ENCODE measurements around the gene PIMREG.

Gene PIMREG

GRCh38 chr17:6461792-6462524, 17.7 kb downstream of the PIMREG start:
- no peaks in the 10 kb centered on the region for H3K9me2 ChIP-seq (replicated peaks; ENCODE audit: control insufficient read depth, low read length)
- H3K27me3 ChIP-seq (ENCODE audit: control insufficient read depth, low read length) = no peaks in the 10 kb centered on the region
- no peak overlapping the region for H3K4me3 ChIP-seq (ENCODE audit: low read length)
- H4K20me1 ChIP-seq (ENCODE audit: control insufficient read depth, insufficient read depth, low read depth, low read length) = no peaks in the 10 kb centered on the region
- no peaks in the 10 kb centered on the region for H3K4me1 ChIP-seq (ENCODE audit: control insufficient read depth, low read length)
- no peaks in the 10 kb centered on the region for H3K79me2 ChIP-seq (ENCODE audit: control insufficient read depth, low read length)
- no peaks in the 10 kb centered on the region for H3F3A ChIP-seq (ENCODE audit: control insufficient read depth, insufficient read depth)
- H3K27ac ChIP-seq (ENCODE audit: low read depth, low read length) = no peak overlapping the region
- H3K9me3 ChIP-seq (ENCODE audit: control insufficient read depth, insufficient read depth, low read length) = no peaks in the 10 kb centered on the region
- no peak overlapping the region for H3K4me2 ChIP-seq (ENCODE audit: low read length)
- TF ChIP-seq, protein P1, sequence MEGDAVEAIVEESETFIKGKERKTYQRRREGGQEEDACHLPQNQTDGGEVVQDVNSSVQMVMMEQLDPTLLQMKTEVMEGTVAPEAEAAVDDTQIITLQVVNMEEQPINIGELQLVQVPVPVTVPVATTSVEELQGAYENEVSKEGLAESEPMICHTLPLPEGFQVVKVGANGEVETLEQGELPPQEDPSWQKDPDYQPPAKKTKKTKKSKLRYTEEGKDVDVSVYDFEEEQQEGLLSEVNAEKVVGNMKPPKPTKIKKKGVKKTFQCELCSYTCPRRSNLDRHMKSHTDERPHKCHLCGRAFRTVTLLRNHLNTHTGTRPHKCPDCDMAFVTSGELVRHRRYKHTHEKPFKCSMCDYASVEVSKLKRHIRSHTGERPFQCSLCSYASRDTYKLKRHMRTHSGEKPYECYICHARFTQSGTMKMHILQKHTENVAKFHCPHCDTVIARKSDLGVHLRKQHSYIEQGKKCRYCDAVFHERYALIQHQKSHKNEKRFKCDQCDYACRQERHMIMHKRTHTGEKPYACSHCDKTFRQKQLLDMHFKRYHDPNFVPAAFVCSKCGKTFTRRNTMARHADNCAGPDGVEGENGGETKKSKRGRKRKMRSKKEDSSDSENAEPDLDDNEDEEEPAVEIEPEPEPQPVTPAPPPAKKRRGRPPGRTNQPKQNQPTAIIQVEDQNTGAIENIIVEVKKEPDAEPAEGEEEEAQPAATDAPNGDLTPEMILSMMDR (IDR thresholded peaks at IDR 0.05; ENCODE audit: low read depth, low read length, poor library complexity, severe bottlenecking) = no peak
- TF ChIP-seq EZH2phosphoT487 (IDR thresholded peaks at IDR 0.05; ENCODE audit: borderline replicate concordance, low read length) = no peak
- H3K36me3 ChIP-seq (ENCODE audit: control insufficient read depth, low read length) = no peaks in the 10 kb centered on the region

- H3K36me3 ChIP-seq (ENCODE audit: control insufficient read depth, low read length) = no peaks in the 10 kb centered on the region
- no peaks in the 10 kb centered on the region for H3K79me2 ChIP-seq (ENCODE audit: control insufficient read depth, low read length)
- H4K20me1 ChIP-seq (ENCODE audit: control insufficient read depth, insufficient read depth, low read depth, low read length) = no peaks in the 10 kb centered on the region
- H3K9me2 ChIP-seq (replicated peaks; ENCODE audit: control insufficient read depth, low read length) = no peaks in the 10 kb centered on the region
- H3K4me2 ChIP-seq (ENCODE audit: low read length) = no peak overlapping the region
- no peak for TF ChIP-seq EZH2phosphoT487 (IDR thresholded peaks at IDR 0.05; ENCODE audit: borderline replicate concordance, low read length)
- TF ChIP-seq, protein P1 (IDR thresholded peaks at IDR 0.05; ENCODE audit: low read depth, low read length, poor library complexity, severe bottlenecking) = no peak
- H3K27ac ChIP-seq (ENCODE audit: low read depth, low read length) = no peak overlapping the region
- H3K27me3 ChIP-seq (ENCODE audit: control insufficient read depth, low read length) = no peaks in the 10 kb centered on the region
- H3F3A ChIP-seq (ENCODE audit: control insufficient read depth, insufficient read depth) = no peaks in the 10 kb centered on the region
- H3K4me1 ChIP-seq (ENCODE audit: control insufficient read depth, low read length) = no peaks in the 10 kb centered on the region
- H3K9me3 ChIP-seq (ENCODE audit: control insufficient read depth, insufficient read depth, low read length) = no peaks in the 10 kb centered on the region
- H3K4me3 ChIP-seq (ENCODE audit: low read length) = no peak overlapping the region
Observed at GRCh38 chr17:6462692-6463091, 18.4 kb downstream of the PIMREG start.

- Histone ChIP-seq H3K4me3 (ENCODE audit: low read length) (no peak overlapping the region), H3K9me3 (ENCODE audit: control insufficient read depth, insufficient read depth, low read length) (no peaks in the 10 kb centered on the region), H3K27me3 (ENCODE audit: control insufficient read depth, low read length) (no peaks in the 10 kb centered on the region), H3K4me2 (ENCODE audit: low read length) (no peak overlapping the region), H3K79me2 (ENCODE audit: control insufficient read depth, low read length) (no peaks in the 10 kb centered on the region), H4K20me1 (ENCODE audit: control insufficient read depth, insufficient read depth, low read depth, low read length) (no peaks in the 10 kb centered on the region), H3K9me2 (replicated peaks; ENCODE audit: control insufficient read depth, low read length) (no peaks in the 10 kb centered on the region), H3F3A (ENCODE audit: control insufficient read depth, insufficient read depth) (no peaks in the 10 kb centered on the region), H3K36me3 (ENCODE audit: control insufficient read depth, low read length) (no peaks in the 10 kb centered on the region), H3K4me1 (ENCODE audit: control insufficient read depth, low read length) (no peaks in the 10 kb centered on the region), H3K27ac (ENCODE audit: low read depth, low read length) (no peak overlapping the region)
- TF ChIP-seq, protein P1 (IDR thresholded peaks at IDR 0.05; ENCODE audit: low read depth, low read length, poor library complexity, severe bottlenecking) = no peak
- no peak for TF ChIP-seq EZH2phosphoT487 (IDR thresholded peaks at IDR 0.05; ENCODE audit: borderline replicate concordance, low read length)
Observed at GRCh38 chr17:6463616-6464445, 19.6 kb downstream of the PIMREG start.
